Activated CD8-positive, alpha-beta memory T cell treated with anti-CD3 and anti-CD28 coated beads for 1 hour (primary cell): ENCODE measurements around the gene NUDT4B.
"Not testable (repeated sequence)": the region's sequence is repeated elsewhere in the genome, so short reads cannot be mapped to it uniquely, and the experiment has no call there.

Experiments used
- DNase-seq, 2 donors: peaks; one replicate each; pipeline ENCODE4 v3.0.0-alpha.2; 2020; ENCODE audit warnings: low read depth in 1 of 2; ENCODE audit errors: extremely low read depth in 1 of 2

NUDT4B gene

DNA sequence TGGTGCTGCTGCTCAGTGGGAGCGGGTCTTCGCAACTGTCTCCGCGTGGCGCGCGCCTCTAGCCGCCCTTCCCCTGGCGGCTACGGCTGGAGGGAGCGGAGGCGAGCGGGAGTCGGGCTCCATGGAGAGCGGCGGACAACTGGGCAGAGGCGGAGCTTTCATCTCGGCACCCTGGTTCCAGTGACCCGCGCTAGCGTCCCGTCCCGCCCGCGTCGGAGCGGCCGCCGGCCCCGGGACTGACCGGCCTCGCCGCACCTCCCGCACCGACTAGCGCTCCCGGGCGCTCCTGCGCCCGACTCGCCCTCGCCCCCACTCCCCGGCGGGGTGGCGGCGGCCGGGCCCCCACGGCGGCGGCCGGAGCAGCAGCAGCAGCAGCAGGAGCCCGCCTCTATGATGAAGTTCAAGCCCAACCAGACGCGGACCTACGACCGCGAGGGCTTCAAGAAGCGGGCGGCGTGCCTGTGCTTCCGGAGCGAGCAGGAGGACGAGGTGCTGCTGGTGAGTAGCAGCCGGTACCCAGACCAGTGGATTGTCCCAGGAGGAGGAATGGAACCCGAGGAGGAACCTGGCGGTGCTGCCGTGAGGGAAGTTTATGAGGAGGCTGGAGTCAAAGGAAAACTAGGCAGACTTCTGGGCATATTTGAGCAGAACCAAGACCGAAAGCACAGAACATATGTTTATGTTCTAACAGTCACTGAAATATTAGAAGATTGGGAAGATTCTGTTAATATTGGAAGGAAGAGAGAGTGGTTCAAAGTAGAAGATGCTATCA is at the start of gene NUDT4B:
Gene NUDT4B (plus strand): TSS at position 212 of the 772 bp plus-strand sequence. CDS start 179 bp downstream, at position 391.
- DNase-seq, result not testable (repeated sequence)

- DNase-seq, result not testable (repeated sequence)
Observed at GRCh38 chr1:148699357-148699756, 49.2 kb upstream of the NUDT4B start.

DNA sequence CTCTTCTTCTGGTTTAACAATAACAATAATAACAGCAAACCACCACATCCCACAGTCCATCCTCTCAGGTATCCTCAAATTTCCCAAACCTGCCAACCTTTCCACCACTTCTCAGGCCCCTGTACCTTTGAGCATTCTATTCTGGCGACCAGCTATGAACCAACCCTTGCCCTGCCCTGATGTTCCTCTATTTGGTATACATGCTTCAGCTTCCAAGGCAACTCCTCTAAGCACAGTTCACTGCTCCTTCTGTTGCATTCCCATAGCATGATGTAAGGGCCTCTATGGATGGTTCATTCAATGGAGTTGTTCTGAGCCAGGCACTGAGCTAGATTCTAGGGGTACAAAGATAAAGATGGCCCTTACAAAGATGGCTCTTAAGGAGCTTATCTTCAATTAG is 46.3 kb upstream of the NUDT4B start:
- not testable (repeated sequence) for DNase-seq

DNA sequence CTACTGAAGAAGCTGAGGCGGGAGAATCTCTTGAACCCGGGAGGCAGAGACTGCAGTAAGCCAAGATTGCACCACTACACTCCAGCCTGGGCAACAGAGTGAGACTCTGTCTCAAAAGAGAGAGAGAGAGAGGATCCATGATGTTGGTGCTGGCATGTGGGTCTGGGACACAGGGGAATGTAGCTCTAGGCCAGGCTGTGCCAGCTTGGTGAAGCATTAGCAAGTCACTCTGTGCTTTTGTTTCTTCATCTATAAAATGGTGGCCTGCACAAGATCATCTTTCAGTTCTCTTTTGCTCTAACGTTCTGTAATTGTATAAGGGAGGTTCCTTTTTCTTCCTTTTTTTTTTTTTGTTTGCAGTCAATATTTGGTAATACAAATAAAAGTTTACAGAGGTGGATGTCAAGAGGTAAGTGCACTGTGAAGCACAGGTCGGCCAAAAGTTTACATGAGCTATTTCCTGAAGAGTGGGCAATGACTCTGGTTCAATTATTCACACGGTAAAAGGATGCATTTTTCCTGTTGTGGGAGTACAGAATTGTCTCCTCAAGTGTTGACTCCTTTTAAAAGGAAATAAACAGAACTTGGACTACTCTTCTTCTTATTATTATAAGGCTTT is 44.5 kb upstream of the NUDT4B start:
- DNase-seq, result not testable (repeated sequence)

GRCh38 chr1:148705316-148705948 is 43.1 kb upstream of the NUDT4B start:
- not testable (repeated sequence) for DNase-seq

DNA sequence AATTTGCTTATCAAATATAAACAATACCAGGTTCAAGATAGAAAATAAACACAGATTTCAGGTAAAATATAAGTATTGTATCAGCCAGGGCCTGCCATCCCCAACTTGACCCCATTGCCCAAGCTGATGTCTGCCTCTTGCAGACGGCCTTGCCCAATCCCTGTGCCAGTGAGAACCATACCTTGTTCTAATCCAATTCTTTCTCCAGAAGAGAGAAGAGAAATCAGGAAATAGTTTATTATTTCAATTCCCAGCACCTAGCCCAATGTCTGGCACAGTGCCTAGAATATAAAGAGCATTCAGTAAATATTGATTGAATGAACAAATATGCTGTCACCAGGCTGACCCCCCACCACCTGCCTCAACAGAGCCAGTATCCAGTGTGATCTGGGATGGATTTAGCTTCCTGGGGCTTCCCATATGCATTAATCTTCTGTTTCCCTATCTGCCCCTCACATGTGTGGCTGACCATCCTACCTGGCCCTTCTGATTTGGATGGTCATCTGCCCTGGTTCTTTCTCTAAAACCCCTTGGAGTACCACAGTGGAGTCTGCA is 39.7 kb upstream of the NUDT4B start:
- DNase-seq, result not testable (repeated sequence)

DNA sequence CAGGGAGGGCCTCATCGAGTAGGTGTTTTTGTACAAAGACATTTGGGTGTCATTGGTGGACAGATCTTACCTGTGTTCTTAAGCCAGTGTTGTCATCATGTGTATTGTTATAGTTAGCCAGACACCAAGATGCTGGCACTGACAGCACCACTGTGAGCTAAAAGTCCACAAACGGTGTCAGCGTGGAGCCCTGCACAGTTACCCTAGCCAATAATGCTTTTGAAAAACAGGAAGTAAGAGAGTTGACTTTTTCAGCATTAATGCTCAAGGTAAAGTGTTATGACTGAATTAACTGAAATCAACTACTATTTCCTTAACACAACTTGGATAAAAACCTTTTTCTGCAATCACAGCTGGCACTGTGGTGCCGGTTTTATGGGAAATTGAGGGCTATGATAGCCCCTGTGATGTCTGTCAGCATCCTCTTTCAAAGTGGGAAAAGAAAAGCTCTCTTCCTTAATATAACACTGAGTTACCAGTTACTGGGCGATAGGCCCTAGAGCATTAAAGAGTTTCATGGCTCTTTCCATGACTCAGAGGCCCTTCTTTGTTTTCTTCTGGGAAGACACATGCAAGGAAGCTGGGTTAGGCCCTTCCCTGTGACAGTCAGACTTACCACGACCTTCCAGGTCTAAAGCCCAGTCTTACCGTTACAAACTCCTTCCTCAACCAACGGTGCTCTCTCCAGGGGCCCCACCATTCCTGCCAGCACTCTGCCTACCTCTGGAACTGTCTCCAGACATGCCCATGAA is 37.6 kb upstream of the NUDT4B start:
- DNase-seq, result not testable (repeated sequence)

DNA sequence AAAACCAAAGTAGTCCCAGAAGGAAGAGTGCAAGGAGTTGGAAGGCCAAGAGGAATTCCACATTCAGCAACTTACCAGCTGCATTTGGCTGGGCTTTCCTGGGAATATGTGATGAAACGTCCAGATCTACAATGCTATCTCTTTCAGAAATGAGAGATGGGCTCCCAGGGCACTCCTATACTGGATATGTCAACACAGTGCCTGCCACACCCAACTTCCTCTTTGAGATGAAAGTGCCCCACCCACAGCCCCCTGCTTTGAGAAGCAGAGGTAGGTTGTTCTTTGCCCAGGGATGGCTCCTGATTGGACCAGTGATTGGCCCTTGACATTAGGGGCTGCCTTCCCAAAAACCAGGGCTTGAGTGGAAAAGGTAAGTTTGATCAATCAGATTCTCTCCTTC is 36.2 kb upstream of the NUDT4B start:
- not testable (repeated sequence) for DNase-seq

GRCh38 chr1:148715518-148715917 is 33.1 kb upstream of the NUDT4B start:
- not testable (repeated sequence) for DNase-seq

DNA sequence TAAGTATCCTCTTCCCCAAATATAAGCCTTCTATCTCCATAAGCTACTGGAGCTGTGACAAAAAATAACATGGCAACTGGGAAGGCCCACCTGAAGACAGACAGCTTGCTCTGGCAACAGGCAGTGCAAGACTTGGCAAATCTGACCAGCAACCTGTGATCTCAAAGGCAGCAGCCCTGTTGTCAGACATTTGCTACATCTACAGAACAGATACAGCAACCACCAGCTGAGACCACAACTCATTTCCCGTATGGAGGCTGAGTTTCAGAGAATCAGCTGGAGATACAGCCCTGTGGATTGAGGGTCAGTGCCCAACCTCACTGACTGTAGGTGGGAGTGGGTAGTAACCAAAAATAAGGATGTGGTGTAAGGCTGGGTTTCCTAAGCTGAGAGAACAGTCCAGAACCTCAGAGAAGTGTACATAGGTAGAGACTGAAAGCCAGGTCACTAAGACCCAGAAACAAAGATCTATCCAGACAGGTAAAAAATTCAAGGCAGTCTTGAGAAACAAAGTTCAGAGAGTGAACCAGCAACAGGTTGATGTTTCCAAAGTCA is 31.5 kb upstream of the NUDT4B start:
- DNase-seq, result not testable (repeated sequence)

- DNase-seq, result not testable (repeated sequence)
Observed at GRCh38 chr1:148720918-148721317, 27.7 kb upstream of the NUDT4B start.

DNA sequence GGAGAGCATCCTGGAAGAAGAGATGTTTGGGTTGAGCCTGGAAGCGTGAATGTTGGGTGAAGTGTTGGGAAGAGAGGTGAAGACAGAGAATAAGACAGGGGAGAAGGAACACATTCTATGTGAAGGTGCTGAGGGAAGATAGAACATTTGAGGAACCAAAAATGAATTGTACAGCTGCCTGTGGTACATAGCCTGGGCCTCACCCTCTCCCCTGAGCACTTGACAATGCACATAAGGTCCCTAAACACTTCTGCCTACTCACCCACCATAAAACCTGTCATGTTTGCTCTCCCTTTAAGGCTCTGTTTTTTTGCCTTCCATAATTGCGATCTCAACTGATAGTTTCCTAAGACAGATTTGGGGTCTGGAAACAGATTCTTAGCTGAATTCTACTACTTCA is 25.8 kb upstream of the NUDT4B start:
- not testable (repeated sequence) for DNase-seq

DNA sequence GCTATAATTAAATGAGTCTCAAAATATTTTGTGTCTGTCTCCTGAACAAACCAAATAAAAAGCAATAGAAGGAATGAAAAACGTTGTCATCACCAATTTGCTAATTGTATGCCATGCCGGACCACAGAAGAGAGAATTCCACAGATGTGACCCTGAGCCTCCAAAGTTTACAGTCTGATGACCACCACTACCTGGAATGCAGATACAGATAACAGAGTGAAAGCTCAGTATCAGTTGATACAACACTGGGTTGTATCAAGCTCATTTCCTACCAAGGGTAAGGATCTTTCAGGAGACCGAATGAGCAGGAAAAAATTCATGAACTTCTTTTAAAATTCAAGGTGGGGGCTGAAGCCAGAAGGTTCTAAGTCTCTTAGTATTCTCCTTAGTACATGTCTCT is 25.1 kb upstream of the NUDT4B start:
- DNase-seq, result not testable (repeated sequence)

DNA sequence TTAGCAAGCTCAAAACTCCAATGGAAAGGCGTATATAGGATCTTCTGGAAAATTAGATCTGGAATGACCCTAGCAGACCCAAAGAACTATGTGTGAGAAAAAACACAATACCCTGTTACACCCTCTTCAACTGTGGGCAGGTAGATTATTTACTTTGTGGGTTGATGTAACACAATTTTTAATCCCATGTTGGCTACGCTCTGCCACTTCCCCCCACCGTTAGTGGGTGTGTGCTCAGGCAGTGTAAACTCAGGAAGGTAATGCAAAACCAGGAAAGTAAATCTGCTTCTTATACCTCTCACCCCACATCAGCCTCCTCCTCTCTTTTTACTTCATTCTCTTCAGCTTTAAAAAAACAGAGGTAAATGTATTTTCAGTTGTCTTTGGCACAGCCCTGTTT is 23.7 kb upstream of the NUDT4B start:
- DNase-seq, result not testable (repeated sequence)

- DNase-seq, result not testable (repeated sequence)
Observed at GRCh38 chr1:148727862-148728261, 20.7 kb upstream of the NUDT4B start.

- DNase-seq, result not testable (repeated sequence)
Observed at GRCh38 chr1:148729128-148729527, 19.4 kb upstream of the NUDT4B start.

DNA sequence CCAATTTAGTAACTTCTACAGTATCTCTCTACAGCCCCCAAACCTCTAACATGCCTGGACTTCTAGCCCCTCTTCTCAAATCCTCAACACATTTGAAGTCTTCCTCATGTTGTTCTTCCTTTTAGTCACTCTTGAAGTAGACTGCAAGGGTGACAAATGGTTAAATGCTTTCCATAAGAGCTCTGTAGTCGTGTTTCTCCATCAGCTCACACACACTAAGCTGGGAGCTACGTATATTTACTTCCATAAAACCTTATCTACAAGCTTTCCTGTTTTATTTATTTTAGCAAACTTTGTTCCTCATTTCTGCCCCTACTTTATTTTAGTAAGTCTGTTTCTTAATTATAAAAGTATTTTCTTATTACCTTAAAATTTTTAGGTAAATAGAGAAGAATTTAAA is 19.0 kb upstream of the NUDT4B start:
- not testable (repeated sequence) for DNase-seq

DNA sequence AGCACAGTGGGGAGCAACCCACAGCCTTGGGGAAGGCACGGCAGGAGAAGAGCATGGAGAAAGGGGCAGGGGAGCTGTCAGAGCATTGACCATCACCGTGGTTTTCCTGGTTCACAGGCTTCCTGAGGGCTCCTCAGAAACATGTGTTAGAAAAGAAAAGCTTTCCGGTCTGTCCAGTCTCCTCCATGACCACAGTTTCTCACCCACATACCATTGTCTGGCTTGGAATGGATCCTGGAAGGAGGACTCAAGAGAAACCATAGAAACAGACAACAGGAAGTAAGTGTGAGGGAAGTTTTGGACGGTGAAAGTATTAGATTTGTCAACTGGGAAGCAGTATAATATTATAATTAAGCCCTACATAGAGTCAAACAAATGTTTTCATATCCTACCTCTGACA is 16.3 kb upstream of the NUDT4B start:
- not testable (repeated sequence) for DNase-seq

GRCh38 chr1:148733585-148734310 is 14.8 kb upstream of the NUDT4B start:
- not testable (repeated sequence) for DNase-seq

- not testable (repeated sequence) for DNase-seq
Observed at GRCh38 chr1:148734311-148734662, 14.3 kb upstream of the NUDT4B start.
